Stimulated activated CD4-positive, alpha-beta T cell treated with anti-CD3 and anti-CD28 coated beads, Interleukin-4, amount 100 ng/mL, for 4 hours (primary cell): ENCODE data around the gene KIAA0825.
A peak's percentile ranks its signal among the peaks of the same experiment; 100 is the strongest.
"Not testable (repeated sequence)": the region's sequence is repeated elsewhere in the genome, so short reads cannot be mapped to it uniquely, and the experiment has no call there.

Experiments
- DNase-seq, 2 experiments: peaks; one replicate each; pipeline ENCODE4 v3.0.0-alpha.2; 2020

KIAA0825 gene

GRCh38 chr5:94618493-94619328 is at the start of gene KIAA0825, which contains the start of gene SLF1:
Gene KIAA0825 (minus strand): TSS chr5:94618604. CDS start chr5:94537126, 81,478 bp downstream.
Gene SLF1 (plus strand): TSS chr5:94618669. CDS start chr5:94628811, 10,142 bp downstream.
- DNase-seq: peak; percentile 78 to 82

GRCh38 chr5:94667937-94668336 is 49.5 kb upstream of the KIAA0825 start:
- DNase-seq: no peak

- DNase-seq: no peak
Observed at GRCh38 chr5:94661086-94661485, 42.7 kb upstream of the KIAA0825 start.

- DNase-seq: no peak
Observed at GRCh38 chr5:94660506-94660905, 42.1 kb upstream of the KIAA0825 start.

GRCh38 chr5:94658272-94658671 is 39.9 kb upstream of the KIAA0825 start:
- no peak for DNase-seq

GRCh38 chr5:94649874-94650273 is 31.5 kb upstream of the KIAA0825 start:
- DNase-seq: no peak

GRCh38 chr5:94646758-94647157 is 28.4 kb upstream of the KIAA0825 start:
- no peak for DNase-seq

- DNase-seq: no peak
Observed at GRCh38 chr5:94645053-94645452, 26.6 kb upstream of the KIAA0825 start.

- no peak for DNase-seq
Observed at GRCh38 chr5:94640176-94640575, 21.8 kb upstream of the KIAA0825 start.

GRCh38 chr5:94632024-94632423 is 13.6 kb upstream of the KIAA0825 start:
- no peak for DNase-seq

- no peak for DNase-seq
Observed at GRCh38 chr5:94627191-94627590, 8.8 kb upstream of the KIAA0825 start.

- DNase-seq: no peak
Observed at GRCh38 chr5:94623877-94624276, 5.5 kb upstream of the KIAA0825 start.

GRCh38 chr5:94623011-94623410 is 4.6 kb upstream of the KIAA0825 start:
- no peak for DNase-seq

- DNase-seq: no peak
Observed at GRCh38 chr5:94621763-94622162, 3.4 kb upstream of the KIAA0825 start.

- DNase-seq: no peak
Observed at GRCh38 chr5:94620256-94620655, 1.9 kb upstream of the KIAA0825 start.

- peak in 1 of 2 experiments; percentile 0 for DNase-seq
Observed at GRCh38 chr5:94618029-94618492, 343 bp downstream of the KIAA0825 start.

- DNase-seq: no peak
Observed at GRCh38 chr5:94615862-94616261, 2.5 kb downstream of the KIAA0825 start.

GRCh38 chr5:94614156-94614805 is 4.1 kb downstream of the KIAA0825 start:
- DNase-seq: no peak

GRCh38 chr5:94613583-94613982 is 4.8 kb downstream of the KIAA0825 start:
- DNase-seq: no peak

- no peak for DNase-seq
Observed at GRCh38 chr5:94595281-94595840, 23.0 kb downstream of the KIAA0825 start.

GRCh38 chr5:94577466-94578245 is 40.7 kb downstream of the KIAA0825 start:
- DNase-seq: no peak

GRCh38 chr5:94575196-94575595 is 43.2 kb downstream of the KIAA0825 start:
- no peak for DNase-seq

- DNase-seq: not testable (repeated sequence)
Observed at GRCh38 chr5:94573349-94573748, 45.1 kb downstream of the KIAA0825 start.
